ENCODE results near the gene DPPA5.

DNA sequence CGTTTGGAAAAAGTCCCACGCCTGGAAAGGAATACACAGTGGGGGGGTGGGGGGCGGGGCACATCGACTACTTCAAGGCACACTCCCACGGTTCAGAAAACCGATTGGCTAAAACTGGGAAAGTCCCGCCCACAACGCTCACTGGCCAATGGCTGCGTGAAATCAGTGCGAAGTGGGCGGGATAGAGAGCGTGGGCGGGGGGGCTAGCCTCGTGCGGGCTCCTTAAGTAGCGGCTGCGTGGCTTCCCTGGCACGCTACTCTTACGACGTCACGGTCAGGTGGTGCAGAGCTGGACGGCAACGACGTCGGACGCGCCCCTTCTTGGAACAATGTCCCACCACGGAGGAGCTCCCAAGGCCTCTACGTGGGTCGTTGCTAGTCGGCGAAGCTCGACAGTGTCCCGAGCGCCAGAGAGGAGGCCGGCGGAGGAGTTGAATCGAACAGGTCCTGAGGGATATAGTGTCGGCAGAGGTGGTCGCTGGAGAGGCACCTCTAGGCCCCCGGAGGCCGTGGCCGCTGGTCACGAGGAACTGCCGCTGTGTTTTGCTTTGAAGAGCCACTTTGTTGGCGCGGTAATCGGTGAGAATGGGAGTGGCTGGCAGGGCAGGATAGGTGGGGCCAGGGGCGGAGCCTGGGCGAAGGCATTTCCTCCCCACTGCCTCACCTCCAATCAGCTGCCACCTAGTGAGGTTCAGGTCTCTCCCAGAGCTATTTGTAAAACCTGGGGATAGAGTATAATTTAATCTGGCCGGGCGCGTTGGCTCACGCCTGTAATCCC lies 40.7 kb upstream of the DPPA5 start, which contains the start of gene DDX43:
- TF ChIP-seq, protein P1, sequence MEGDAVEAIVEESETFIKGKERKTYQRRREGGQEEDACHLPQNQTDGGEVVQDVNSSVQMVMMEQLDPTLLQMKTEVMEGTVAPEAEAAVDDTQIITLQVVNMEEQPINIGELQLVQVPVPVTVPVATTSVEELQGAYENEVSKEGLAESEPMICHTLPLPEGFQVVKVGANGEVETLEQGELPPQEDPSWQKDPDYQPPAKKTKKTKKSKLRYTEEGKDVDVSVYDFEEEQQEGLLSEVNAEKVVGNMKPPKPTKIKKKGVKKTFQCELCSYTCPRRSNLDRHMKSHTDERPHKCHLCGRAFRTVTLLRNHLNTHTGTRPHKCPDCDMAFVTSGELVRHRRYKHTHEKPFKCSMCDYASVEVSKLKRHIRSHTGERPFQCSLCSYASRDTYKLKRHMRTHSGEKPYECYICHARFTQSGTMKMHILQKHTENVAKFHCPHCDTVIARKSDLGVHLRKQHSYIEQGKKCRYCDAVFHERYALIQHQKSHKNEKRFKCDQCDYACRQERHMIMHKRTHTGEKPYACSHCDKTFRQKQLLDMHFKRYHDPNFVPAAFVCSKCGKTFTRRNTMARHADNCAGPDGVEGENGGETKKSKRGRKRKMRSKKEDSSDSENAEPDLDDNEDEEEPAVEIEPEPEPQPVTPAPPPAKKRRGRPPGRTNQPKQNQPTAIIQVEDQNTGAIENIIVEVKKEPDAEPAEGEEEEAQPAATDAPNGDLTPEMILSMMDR (conservative IDR thresholded peaks at IDR 0.05; ENCODE audit: low read length), result no peak
- TF ChIP-seq EZH2phosphoT487 (IDR thresholded peaks at IDR 0.05; ENCODE audit: borderline replicate concordance), result no peak
